Inflammatory macrophage (primary cell): Measurements from ENCODE around the gene TNNI2.

Experiments
- DNase-seq, 2 donors: peaks; one replicate each; pipeline ENCODE4 v3.0.0-alpha.2; 2020 to 2022

Gene TNNI2

DNA sequence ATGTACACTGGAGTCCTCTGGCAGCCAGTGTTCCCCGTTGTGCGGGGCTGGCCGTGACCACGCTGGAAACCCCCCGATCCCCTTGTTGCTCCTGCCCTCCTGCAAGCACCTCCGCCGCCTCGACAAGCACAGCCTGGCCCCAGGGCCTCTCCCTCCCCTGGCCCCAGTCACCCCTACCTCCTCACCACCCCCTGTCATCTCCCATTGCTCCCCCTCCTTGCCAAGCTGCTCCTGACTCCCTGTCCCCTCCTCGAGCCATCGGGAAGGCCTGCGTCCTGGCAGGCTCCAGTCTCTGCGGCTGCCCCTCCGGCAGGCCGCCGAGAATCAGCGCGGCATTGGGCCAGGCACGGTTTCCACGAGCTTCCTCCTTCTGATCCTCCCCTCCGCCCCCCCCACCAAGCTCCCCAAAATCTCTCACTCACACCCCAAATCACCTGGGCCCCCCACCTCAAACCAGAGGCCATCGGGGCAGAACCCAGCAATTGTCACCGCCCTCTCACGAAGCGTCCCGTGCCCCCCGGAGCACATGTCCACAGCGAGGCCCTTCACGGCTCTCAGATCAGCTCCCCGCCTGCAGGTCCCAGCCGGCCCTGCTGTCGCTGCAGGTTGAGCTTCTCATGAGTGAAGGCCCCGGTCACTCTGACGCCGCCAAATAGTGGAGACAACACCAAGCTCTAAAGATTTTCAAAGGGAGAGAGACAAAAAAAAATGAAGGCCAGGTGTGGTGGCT, 8.4 kb downstream of the TNNI2 start:
- no peak for DNase-seq

DNA sequence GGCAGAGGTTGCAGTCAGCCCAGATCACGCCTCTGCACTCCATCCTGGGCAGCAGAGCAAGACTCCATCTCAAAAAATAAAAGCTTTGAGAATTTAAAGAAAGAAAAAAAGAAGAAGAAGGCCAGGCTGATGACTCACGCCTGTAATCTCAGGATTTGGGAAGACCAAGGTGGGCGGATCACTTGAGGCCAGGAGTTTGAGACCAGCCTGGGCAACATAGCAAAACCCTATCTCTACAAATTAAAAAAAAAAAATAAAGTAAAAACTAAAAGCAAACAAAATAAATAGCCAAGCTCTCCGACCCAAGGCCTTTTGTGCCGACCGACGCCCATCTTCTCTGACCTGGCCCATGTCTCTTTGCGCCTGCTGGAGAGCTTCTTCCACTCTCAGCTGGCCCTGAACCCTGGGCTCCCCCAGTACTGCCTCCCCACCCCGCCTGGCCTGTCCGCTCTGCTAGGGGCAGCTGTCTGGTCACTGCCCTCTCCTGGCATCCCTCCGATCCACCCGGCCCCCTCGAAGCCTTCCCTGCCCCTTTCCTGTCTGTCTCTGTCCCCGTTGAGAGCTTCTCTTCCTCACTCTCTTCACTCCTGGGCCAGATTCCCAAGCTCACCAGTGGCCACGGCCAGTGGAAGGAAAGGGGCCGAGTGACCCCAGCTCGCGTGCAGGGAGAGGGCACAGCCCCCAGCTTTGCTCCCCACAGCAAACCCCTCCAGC, 9.3 kb downstream of the TNNI2 start:
- peak; percentile 38 to 41 for DNase-seq

DNA sequence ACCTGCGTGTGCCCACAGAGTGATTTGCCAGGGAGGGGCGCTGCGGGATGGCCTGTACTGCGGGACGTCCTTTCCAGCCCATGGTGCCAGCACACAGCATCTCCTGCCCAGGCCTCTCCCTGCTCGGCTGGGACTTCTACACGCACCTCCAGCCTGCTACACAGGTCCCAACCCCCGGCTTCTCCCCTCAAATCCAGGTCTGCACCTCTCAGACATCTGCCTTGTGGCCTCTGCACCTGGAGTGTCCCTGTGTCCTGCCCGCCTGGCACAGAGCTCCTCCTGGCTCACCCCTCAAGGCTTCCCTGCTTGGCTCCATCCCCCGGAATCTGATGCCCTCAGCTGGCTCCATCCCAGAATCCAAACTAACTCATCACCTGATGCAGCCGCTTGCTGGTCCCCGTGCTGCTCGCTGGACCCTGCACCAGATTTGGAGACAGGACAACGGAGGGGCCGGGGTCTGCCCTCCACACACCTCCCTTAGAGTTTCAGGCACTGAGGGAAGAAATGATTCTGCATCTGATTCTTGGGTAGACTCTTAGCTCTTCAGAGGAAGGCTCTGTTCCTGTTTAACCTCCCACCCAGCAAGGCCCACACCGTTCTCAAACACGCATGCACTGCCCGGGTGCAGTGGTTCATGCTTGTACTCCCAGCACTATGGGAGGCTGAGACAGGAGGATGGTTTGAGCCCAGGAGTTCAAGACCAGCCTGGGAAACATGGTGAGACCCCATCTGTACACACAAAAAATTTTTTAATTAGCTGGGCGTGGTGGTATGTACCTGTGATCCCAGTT, 10.1 kb downstream of the TNNI2 start:
- peak; percentile 39 to 74 for DNase-seq

DNA sequence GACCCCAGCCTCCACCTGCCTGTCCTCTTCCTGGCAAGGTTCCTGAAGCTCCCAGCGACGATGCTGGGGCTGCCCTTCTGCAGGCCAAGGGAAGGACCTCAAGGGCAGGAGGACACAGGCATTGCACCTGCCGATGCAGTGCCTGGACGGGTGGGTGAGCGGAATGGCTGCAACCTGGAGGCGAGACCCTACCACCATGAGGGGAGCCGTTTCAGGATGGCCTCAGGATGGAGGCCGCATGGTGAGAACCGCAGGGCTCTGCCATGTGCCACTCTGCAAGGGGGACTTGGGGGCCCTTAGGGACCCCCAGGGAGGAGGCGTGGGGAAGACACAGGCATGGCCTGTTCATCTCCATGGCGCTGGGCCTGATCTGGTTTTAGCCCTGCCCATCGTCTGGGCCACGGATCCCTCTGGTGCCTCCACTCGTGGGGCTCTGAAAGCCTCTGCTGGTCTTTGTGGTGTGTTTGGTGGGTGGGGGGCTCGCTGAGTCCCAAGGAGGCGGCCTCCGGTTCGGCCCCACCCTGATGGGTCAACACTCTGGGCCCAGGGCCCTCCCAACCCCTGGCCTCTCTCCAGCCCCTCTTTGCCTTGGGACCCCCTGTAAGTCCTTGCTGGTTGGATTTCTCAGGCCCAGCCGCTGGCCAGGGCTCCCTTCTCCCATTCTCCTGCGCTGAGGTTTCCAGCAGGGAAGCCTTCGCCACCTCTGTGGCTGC, 12.8 kb downstream of the TNNI2 start:
- no peak for DNase-seq

DNA sequence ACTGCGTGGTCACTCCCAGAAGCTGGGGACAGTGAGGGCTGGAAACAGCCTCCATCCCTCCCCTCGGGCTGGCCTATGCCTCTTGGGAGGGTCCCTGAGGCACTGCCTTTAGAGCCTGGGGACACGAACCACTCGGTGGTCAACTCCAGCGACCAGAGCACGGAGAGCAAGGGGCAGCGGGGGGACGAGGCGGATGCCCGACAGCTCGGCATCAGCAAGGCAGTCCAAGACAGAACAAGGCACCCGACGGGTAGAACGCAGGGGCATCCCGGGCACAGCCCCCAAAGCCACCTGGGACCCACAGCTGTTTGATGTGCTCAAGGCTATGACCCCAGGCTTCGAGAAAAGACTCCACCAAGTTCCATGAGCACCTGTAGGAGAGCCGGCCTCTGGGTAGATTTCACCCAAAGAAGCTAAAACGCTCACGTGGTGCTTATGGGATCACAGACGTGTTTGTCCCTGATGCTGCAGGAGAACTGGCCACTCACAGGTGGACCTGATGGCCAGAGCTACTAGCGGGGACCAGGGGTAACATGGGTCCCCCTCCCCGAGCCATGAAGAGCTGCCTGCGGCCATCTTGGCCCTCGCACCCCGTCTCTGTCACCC, 13.6 kb downstream of the TNNI2 start:
- DNase-seq = no peak

DNA sequence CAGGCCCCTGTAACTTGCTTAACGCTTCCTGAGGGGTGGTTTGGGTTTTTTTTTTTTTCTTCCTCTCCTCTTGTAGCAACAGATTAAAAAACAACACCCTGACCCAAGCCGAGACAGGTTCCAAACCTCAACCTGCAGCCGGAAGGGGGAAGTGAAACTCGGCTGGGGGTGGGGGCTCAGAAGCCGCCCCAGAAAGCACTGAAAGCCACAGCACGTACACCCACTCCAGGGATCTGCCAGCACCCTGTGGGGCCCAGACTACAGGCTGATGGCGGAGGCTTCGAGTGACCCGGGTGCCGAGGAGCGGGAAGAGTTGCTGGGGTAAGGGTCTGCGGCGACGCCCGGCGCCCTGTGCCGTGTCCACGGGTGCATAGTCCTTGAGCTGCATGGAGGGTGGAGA, 14.1 kb downstream of the TNNI2 start, which contains the start of gene LSP1:
LSP1 (plus strand) TSS at position 208 of the 400 bp plus-strand sequence; CDS start at position 269, 61 bp downstream.
- DNase-seq = peak; percentile 77 to 90

DNA sequence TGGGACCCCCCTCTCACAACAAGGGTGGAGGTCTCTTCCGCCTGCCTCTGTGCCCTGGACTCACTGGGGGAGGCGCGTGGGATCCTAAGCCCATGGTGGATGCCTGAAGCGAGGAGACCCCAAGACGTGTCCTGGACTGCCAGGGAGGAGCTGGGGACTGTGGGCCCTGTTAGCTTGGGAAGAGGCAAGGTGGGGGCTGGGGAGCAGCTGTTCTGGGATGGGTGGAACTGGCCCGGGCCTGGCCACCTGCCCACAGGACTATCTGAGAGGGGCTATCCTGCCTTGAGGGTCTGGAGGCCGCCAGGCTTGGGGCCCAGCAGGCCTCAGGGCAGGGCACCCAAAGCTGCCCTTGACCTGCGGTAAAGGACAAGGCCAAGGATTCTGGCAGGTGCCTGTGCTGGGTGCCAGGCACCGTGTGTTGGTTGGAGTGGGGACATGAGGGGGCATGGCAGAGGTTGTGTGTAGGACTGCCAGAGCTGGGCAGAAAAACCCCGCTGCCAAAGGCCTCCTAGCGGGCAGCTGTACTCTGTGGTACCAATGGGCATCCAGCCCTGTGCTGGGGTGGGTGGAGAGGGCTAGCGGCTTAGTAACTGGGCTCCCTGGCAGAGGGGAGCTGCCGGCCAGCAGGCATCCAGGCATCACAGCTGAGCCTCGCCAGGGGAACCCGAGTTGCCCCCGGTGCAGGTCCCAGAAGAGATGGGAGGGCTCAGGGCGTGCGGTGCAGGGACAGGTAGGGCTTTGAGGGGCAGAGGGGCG, 14.8 kb downstream of the TNNI2 start:
- DNase-seq = no peak

DNA sequence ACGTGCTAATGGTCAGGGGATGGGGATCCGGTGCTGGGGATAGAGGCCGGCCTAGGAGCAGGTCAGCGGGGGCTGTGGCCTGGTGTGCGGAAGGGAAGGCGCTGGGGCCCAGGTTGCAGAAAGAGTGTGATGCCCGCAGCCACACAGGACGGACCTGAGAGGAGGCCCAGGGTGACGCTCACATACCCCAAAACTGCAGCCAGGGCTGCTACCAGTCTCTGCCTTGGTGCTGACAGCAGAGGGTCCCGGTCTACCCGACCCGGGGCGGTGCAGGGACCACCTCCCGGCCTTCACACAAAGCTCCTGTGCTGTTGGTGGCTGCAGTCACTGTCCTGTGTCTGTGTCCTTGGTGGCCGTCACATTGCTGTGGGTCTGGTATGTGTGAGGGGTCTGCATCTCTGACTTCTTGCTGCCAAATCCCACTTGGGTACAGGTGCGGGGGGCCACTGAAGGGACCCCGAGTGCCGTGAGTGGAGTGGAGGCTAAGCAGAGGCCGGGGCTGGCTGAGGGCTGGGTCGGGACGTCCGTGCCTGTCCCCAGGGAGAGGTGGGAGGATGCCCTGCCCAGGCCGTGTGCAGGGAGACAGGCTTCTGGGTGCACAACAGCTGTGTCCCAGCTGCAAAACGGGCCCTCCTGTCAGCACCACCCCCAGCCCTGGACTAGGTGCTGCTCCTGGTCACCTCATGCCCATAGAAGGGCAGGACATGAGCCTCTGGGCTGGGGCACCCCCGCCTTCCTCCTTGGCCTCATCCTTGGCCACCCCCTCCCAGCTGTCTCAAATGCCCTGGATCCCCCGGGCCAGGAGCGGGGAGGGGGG, 15.6 kb downstream of the TNNI2 start:
- no peak for DNase-seq

DNA sequence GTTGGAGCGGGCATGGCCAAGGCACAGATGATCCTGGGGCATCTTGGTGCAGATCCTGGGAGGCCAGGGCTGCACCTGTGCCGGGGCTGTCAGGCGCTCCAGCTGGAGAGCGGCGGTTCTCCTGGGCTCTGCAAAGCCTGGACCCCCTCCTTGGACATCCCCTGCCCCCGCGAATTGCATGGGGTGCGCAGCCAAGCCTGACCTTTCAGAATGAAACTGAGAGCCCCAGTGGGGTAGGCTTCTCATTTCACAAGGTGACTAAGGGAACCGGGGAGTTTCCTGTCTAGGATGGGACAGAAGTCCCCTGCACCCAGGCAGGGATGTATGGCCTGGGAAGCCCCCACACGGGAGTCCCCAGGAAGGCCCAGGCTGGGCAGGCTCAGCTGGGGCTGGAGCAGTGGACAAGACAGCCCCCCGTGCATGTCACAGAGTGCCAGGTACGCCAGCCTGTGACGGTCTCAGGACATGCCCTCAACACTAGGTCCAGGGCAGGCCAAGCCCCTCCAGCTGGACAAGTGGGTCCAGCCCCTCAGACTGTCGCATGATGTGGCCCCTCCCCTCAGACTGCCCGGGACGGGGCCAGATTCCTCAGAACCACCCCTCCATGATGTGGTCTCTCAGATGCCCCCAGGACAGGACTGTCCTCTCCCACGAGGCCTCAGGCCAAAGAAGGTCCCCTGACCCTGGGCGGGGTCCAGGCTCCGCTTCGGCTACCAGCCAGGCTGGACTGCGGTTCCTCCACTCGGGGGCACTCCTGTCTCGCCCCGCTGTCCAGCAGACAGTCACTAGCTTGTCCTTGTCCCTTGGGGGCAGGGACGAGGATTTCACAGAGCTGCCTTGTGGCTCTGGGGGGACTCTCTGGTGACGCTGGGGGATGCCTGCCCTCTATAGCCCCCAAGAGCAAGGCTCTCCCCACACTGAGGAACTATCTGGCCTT, 16.4 kb downstream of the TNNI2 start:
- DNase-seq = no peak

DNA sequence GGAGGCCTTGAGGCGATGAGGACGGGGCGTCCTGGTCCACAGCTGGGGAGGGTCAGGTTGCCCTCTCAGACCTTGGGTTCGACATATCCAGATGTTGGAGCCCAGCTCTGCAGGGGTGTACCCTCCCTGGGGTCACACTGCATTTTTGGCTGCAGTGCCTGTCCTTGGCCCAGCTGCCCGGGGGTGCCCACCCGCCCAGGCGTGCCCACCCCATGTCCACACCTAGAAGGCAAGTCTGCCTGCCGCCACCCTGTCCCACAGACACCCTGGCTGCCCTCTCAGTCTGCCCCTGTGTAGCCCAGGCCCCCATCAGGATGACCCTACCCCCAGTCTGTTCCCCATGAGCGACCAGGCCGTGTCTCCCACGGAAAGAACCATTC, 17.1 kb downstream of the TNNI2 start:
- DNase-seq = no peak

DNA sequence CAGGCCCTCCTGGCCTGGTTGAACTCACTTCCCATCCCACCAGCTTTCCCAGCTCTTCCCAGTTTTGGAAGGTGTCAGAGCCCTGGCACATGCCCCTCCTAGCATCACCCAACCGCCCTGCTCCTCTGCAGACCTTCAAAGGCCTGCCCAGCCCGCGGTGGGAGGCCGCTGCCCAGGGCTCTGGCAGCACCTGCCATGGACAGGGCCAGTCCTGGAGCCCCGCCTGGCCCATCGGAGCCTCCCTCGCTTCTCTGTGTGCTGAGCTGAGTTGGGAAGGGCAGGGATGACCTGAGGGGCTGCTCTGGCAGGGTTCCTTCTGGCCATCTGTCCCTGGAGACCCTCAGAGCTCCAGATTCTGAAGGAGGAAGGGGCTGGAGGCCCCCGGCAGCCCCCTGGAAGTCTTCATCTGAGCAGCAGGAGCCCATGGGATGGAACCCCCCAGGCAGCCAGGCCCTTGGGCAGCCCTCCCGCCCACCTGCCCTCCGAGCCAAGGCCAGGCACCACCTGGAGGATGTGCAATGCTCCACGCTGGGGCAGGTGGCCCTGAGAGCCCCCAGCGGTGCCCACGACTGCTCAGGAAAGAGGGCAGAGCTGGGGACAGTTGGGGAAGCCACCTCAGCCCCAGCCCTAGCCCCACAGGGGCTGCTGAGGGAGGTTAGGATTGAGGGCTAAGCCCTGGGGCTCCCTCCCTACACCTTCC, 17.7 kb downstream of the TNNI2 start:
- no peak for DNase-seq

DNA sequence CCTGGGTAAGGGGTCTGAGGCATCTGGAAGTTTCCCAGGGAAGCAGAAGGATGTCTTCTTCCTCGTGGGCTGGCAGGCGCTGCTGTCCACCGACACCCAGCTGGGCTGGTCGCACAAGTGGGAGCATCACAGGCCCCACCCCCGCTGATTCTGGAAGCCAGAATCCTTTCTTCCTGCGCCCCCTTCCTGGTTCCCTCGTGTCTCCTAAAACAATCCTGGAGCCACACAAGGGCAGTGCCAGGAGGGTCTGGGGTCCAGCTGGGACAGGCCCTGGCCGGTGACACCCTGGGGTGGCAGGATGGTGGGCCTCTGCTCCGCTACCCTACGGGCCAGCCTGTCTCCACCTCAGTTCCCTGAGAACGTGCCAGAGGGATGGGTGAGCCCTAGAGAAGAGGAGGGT, 18.3 kb downstream of the TNNI2 start:
- DNase-seq = no peak

DNA sequence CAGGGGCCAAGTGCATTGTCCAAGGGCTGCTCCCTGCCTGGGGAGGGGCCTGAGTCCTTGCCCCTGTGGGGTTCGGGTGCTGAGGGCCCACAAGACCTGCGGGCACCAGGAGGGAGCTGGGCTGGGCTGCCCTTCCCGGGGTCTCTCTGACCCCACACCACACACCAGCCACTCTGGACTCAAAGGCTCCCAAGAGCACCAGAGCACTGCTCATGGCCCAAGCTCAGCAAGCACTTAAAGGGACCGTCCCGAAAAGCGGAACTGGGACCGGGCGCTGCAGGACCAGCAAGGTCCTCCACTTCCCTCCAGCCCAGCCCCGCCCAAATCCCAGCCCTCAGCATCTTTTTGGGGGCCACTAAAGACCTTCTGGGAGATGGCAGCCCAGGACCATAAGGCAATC, 19.4 kb downstream of the TNNI2 start:
- peak; percentile 48 to 66 for DNase-seq

DNA sequence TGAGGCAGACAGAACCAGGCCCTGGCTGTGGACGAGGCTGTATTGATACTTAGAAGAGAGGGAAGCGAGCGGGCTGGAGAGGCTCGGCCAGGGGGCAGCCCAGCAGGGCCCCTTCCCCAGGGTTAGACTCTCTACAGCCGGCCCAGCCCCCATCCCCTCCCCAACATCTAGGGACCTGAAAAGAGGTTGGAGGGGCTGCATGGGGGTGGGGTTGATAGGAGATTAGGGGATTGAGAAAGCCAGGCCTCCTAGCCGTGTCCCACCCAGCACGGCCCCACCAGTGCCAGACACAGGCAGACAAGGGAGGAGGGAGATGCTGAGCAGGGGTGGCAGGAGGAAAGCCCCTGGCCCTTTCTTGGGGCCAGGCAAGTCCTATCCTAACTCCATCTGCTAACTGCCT, 19.8 kb downstream of the TNNI2 start:
- no peak for DNase-seq

DNA sequence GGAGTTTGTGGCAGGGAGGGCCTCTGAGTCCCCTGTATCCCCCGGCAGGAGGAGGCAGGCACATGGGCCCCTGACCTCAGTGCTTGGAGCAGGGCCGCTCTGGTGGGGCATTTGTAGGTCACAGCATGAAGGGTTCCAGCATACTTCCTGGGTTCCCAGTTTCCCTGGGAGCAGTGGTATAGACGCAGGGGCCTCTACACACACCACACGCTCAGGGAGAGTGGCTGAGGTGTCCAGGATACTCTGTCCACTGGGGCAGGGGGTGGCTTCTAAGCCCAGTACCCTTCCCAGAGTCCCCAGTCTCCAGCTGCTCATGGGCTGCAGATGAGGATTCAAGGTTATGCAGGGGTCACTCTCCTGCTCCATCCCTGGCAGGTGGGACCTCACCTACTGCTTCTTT, 20.2 kb downstream of the TNNI2 start:
- DNase-seq = no peak

DNA sequence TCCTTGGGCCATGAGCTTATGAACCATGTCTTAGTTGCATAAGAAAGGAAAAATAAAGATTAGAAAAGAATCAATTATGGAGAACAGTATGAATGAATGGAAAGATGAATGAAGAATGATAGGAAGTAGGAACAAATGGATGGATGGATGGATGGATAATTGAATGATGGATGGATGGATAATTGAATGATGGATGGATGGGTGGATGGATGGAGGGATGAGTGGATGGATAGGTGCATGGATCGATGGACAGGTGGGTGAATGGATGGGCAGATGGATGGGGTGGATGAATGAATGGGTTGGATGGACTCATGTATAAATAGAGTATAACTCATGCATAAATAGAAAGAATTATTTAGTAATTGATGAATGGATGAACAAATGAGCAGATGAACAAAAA, 21.3 kb downstream of the TNNI2 start:
- no peak for DNase-seq

DNA sequence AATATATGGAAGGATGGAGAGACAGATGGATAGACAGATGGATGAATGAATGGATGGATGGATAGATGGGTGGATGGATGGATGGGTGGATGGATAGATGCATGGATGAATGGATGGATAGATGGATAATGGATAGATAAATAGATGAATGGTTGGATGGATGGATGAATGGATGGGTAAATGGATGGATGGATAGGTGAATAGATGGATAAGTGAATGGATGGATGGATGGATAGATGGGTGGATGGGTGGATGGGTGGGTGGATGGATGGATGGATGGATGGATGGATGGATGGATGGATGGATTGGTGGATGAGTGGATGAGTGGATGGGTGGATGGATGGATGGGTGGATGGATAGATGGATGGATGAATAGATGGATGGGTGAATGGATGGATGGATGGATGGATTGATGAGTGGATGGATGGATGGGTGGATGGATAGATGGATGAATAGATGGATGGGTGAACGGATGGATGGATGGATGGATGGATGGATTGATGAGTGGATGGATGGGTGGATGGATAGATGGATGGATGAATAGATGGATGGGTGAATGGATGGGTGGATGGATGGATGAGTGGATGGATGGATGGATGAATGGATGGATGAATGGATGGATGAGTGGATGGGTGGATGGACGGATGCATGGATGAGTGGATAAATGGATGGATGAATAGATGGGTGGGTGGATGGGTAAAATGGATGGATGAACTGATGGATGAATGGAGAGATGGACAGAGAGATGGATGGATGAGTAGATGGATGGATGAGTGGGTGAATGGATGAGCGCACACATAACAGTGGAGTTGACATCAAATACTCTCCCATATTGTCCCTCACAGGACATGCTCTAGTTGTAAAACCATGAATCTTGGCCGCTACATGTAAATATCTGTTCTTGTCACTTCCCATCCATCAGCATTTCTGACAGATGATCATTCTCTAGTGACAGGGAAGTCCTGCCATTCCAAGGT, 22.9 kb downstream of the TNNI2 start:
- DNase-seq = no peak
